Endothelial cell of umbilical vein (primary cell): ENCODE measurements around the gene KIN. TPM values are rescaled to one million over a fixed set of nuclear protein-coding genes. Genes with fewer than 3 reads are reported as not detected.

Experiments
- BruUV-seq: library from RNA; stranded (reverse); fragments of 400-500 nt; replicated peaks from 2 replicates; lab custom pipeline; 2021; lab: Mats Ljungman, UMichigan
- CTCF ChIA-PET: fragments of 300-600, 350-600 bp; sonication (Branson Sonifier 250); formaldehyde crosslinking; loops from one replicate; lab custom pipeline; 2021; ENCODE audit warnings: antibody characterized with exemption, inconsistent platforms; lab: Charles Lee
- POLR2A ChIA-PET: fragments of 300-600, 350-600 bp; sonication (Branson Sonifier 250); formaldehyde crosslinking; loops from one replicate; lab custom pipeline; 2021; ENCODE audit warnings: antibody characterized with exemption, inconsistent platforms; lab: Charles Lee
- DNase-seq: peaks from one replicate; pipeline ENCODE4 v3.0.0-alpha.2; 2011; ENCODE audit warnings: low read depth, low spot score
- FAIRE-seq: peaks from 2 replicates; lab custom pipeline; 2011; peaks lifted over from hg19 to GRCh38; lab: Jason Lieb, UNC
- H2AFZ ChIP-seq: 2 replicates; pipeline ENCODE4 v1.6.0; 2012; ENCODE audit warnings: low read depth, low read length, control low read depth, inconsistent platforms
- H3K27ac ChIP-seq: 2 replicates; pipeline ENCODE4 v1.5.1; 2011; ENCODE audit warnings: low read depth, mild to moderate bottlenecking, control low read depth, low read length, moderate library complexity; ENCODE audit not compliant: insufficient read depth
- H3K27me3 ChIP-seq, 2 experiments: 2 replicates each; pipeline versions ENCODE4 v1.6.0 to v1.6.1; 2011; ENCODE audit warnings: low read length in 2 of 2, mixed read lengths in 1 of 2; ENCODE audit not compliant: control insufficient read depth in 2 of 2, insufficient read depth in 2 of 2
- H3K36me3 ChIP-seq, 2 experiments: 2 replicates in 1 of 2; 3 replicates in 1 of 2; pipeline ENCODE4 v1.5.1; 2011; ENCODE audit warnings: low read length in 2 of 2, mild to moderate bottlenecking in 1 of 2, moderate library complexity in 1 of 2; ENCODE audit not compliant: control insufficient read depth in 2 of 2, insufficient read depth in 2 of 2; ENCODE audit errors: extremely low read depth in 1 of 2
- H3K4me1 ChIP-seq: 3 replicates; pipeline ENCODE4 v1.5.1; 2011; ENCODE audit warnings: mild to moderate bottlenecking, low read length; ENCODE audit not compliant: control insufficient read depth, insufficient read depth; ENCODE audit errors: extremely low read depth
- H3K4me2 ChIP-seq: 2 replicates; pipeline ENCODE4 v1.6.1; 2011; ENCODE audit warnings: low read length, control low read depth, mixed read lengths; ENCODE audit not compliant: insufficient read depth
- H3K4me3 ChIP-seq, 3 experiments: fragments of 200-600 bp in 1 of 3; sonication (generic), shearing (Covaris generic) in 1 of 3; replicated peaks in 1 of 3; 2 replicates each; pipeline ENCODE4 v1.5.1; 2011 to 2016; ENCODE audit warnings: control low read depth in 3 of 3, low read length in 3 of 3, mild to moderate bottlenecking in 2 of 3, inconsistent platforms in 1 of 3, low read depth in 1 of 3, moderate library complexity in 1 of 3; ENCODE audit not compliant: insufficient read depth in 1 of 3
- H3K79me2 ChIP-seq: 2 replicates; pipeline ENCODE4 v1.6.0; 2012; ENCODE audit warnings: low read length, inconsistent platforms; ENCODE audit not compliant: control insufficient read depth, insufficient read depth
- H3K9ac ChIP-seq: replicated peaks from 2 replicates; pipeline ENCODE3; 2011; ENCODE audit warnings: low read length, control low read depth; ENCODE audit not compliant: insufficient read depth; ENCODE audit errors: extremely low read depth
- H3K9me1 ChIP-seq: replicated peaks from 3 replicates; pipeline ENCODE4 v1.6.0; 2011; ENCODE audit warnings: mild to moderate bottlenecking, low read length; ENCODE audit not compliant: control insufficient read depth, insufficient read depth; ENCODE audit errors: extremely low read depth
- H3K9me3 ChIP-seq: replicated peaks from 2 replicates; pipeline ENCODE4 v1.5.1; 2012; ENCODE audit warnings: low read length, inconsistent platforms; ENCODE audit not compliant: control insufficient read depth, insufficient read depth
- H4K20me1 ChIP-seq: replicated peaks from 2 replicates; pipeline ENCODE3; 2011; ENCODE audit warnings: mild to moderate bottlenecking, low read length; ENCODE audit not compliant: control insufficient read depth, insufficient read depth; ENCODE audit errors: extremely low read depth
- EZH2 ChIP-seq: IDR thresholded peaks from 2 replicates; pipeline ENCODE4 v1.6.1; 2012; ENCODE audit warnings: borderline replicate concordance, low read depth, mild to moderate bottlenecking, moderate library complexity, low read length, inconsistent platforms; ENCODE audit not compliant: severe bottlenecking
- FOS ChIP-seq: IDR thresholded peaks from 2 replicates; pipeline ENCODE4 v1.6.1; 2011; ENCODE audit warnings: mild to moderate bottlenecking, low read length, moderate library complexity, borderline replicate concordance; ENCODE audit not compliant: insufficient read depth
- GATA2 ChIP-seq: IDR thresholded peaks from 2 replicates; pipeline ENCODE4 v1.7.0; 2011; ENCODE audit warnings: low read depth, mild to moderate bottlenecking, moderate library complexity, mixed read lengths, low read length; ENCODE audit not compliant: insufficient read length, insufficient read depth
- JUN ChIP-seq: IDR thresholded peaks from 2 replicates; pipeline ENCODE4 v1.6.1; 2011; ENCODE audit warnings: borderline replicate concordance, low read depth; ENCODE audit not compliant: insufficient read length, insufficient read depth
- MYC ChIP-seq: IDR thresholded peaks from one replicate; pipeline ENCODE4 v1.6.1; 2011; ENCODE audit warnings: mild to moderate bottlenecking, low read depth, low read length
- POLR2A ChIP-seq: IDR thresholded peaks from 2 replicates; pipeline ENCODE4 v1.6.1; 2012; ENCODE audit warnings: low read depth, mild to moderate bottlenecking, control low read depth, low read length
- POLR2AphosphoS5 ChIP-seq: IDR thresholded peaks from 2 replicates; pipeline ENCODE4 v1.6.1; 2012; ENCODE audit warnings: low read depth, mild to moderate bottlenecking, control low read depth, low read length, moderate library complexity; ENCODE audit not compliant: insufficient read depth
- dilution Hi-C: fragments of 300-500 bp; cut with MboI; formaldehyde crosslinking; loops from one replicate; pipeline ENCODE4 v1.15.0; 2019; ENCODE audit warnings: low sequenced_read_pairs; ENCODE audit not compliant: extremely low pct_ligation_motif_present
- intact Hi-C: fragments of 100-400 bp; cut with micrococcal nuclease; formaldehyde crosslinking; loops from one replicate; pipeline ENCODE4 v1.10.0; 2022
- polyA plus RNA-seq, 4 experiments: library from polyadenylated mRNA; depleted of rRNA in 3 of 4; stranded (reverse) in 3 of 4; unstranded in 1 of 4; fragments of >200 nt; gene quantifications; 2 replicates each; pipeline versions ENCODE4 v1.2.1 to v1.2.3, GENCODE V29; 2011 to 2012; ENCODE audit warnings: missing spikeins in 1 of 4
- total RNA-seq: library from RNA; stranded (reverse); gene quantifications from 2 replicates; pipeline ENCODE4 v1.2.3, GENCODE V29; 2021
- TF ChIP-seq, protein P1 (sequence below), 2 donors: IDR thresholded peaks; 1 replicate in 1 of 2; 2 replicates in 1 of 2; pipeline ENCODE4 v1.5.1; 2011; ENCODE audit warnings: low read length in 2 of 2, mild to moderate bottlenecking in 2 of 2, moderate library complexity in 2 of 2, control low read depth in 1 of 2, inconsistent platforms in 1 of 2, low read depth in 1 of 2; ENCODE audit not compliant: insufficient read depth in 1 of 2; ENCODE audit errors: extremely low read depth in 1 of 2
- TF ChIP-seq, protein P2 (sequence below): IDR thresholded peaks from 2 replicates; pipeline ENCODE4 v1.6.1; 2011; ENCODE audit not compliant: insufficient read depth, insufficient read length

The KIN gene
- total and polyA plus RNA-seq, 2 donors (not counting 3 experiments of a cell fraction or from before 2014, with no cell fraction given), result 2.6 to 14.4 TPM

DNA sequence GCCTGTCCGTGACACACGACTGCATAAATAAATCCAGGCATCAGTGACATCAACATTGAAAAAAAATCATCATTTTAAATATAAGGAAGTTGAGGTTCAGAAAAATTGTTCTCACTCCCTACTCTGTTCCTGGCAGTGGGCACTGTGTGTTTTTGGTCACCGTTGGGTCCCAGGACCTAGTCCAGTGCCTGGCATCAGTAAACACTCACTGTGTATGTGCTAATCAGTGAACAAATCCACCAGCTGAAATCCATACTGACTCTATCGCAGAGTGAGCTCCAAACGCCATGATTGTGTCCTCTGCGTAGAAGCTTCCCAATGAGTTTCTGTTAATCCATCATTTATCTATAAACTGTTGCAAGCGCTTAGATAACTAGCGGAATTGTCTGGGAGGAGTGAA lies 43.5 kb downstream of the KIN start:
- dilution Hi-C loops (no loop called here), intact Hi-C loops (no loop called here)
- ChIA-PET CTCF (interaction anchor here (2.0 kb wide), 1 partner anchor 13 kb away, joined by 13 read pairs; no protein-coding TSS in a partner anchor), POLR2A (no interaction called here)
- no peaks in the 10 kb centered on the region for H3K36me3 ChIP-seq
- BruUV-seq, result no TSS peak
- DNase-seq, result no peak
- H3K27ac ChIP-seq, result no peak overlapping the region
- H3K9me3 ChIP-seq, result no peaks in the 10 kb centered on the region
- no peak overlapping the region for H3K9ac ChIP-seq
- H3K27me3 ChIP-seq, result no peaks in the 10 kb centered on the region
- no peaks in the 10 kb centered on the region for H3K4me1 ChIP-seq
- no peaks in the 10 kb centered on the region for H3K9me1 ChIP-seq
- H2AFZ ChIP-seq, result no peak overlapping the region
- H3K79me2 ChIP-seq, result no peaks in the 10 kb centered on the region
- FAIRE-seq, result no peak
- H3K4me3 ChIP-seq, result no peak overlapping the region
- no peaks in the 10 kb centered on the region for H4K20me1 ChIP-seq
- no peak for TF ChIP-seq POLR2AphosphoS5
- no peak for TF ChIP-seq EZH2
- TF ChIP-seq MYC, result no peak
- TF ChIP-seq, protein P1, sequence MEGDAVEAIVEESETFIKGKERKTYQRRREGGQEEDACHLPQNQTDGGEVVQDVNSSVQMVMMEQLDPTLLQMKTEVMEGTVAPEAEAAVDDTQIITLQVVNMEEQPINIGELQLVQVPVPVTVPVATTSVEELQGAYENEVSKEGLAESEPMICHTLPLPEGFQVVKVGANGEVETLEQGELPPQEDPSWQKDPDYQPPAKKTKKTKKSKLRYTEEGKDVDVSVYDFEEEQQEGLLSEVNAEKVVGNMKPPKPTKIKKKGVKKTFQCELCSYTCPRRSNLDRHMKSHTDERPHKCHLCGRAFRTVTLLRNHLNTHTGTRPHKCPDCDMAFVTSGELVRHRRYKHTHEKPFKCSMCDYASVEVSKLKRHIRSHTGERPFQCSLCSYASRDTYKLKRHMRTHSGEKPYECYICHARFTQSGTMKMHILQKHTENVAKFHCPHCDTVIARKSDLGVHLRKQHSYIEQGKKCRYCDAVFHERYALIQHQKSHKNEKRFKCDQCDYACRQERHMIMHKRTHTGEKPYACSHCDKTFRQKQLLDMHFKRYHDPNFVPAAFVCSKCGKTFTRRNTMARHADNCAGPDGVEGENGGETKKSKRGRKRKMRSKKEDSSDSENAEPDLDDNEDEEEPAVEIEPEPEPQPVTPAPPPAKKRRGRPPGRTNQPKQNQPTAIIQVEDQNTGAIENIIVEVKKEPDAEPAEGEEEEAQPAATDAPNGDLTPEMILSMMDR (IDR thresholded peaks at IDR 0.05; ENCODE audit: extremely low read depth in 1 of 2, insufficient read depth in 1 of 2, low read depth in 1 of 2, low read length in 2 of 2), result no peak
- TF ChIP-seq GATA2, result no peak
- no peak for TF ChIP-seq FOS
- TF ChIP-seq POLR2A, result no peak
- TF ChIP-seq, protein P2, sequence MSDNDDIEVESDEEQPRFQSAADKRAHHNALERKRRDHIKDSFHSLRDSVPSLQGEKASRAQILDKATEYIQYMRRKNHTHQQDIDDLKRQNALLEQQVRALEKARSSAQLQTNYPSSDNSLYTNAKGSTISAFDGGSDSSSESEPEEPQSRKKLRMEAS, result no peak
- no peak for TF ChIP-seq JUN
- no peak overlapping the region for H3K4me2 ChIP-seq
